A549 (cell line): ENCODE results near the gene TRMT2A.

Source experiments
- EP300 ChIP-seq, 2 experiments: fragments of >200 bp; sonication (Bioruptor Twin); formaldehyde crosslinking; IDR thresholded peaks; 2 replicates in 1 of 2; 3 replicates in 1 of 2; pipeline ENCODE4 v1.6.1; 2016 to 2017
- MYC ChIP-seq: IDR thresholded peaks from 2 replicates; pipeline ENCODE4 v1.6.1; 2012; ENCODE audit warnings: mild to moderate bottlenecking, inconsistent platforms, low read length, improper control_type of control experiment, borderline replicate concordance
- SMC3 ChIP-seq: fragments of >200 bp; sonication (Bioruptor Twin); formaldehyde crosslinking; IDR thresholded peaks from 3 replicates; pipeline ENCODE4 v1.6.1; 2018; ENCODE audit warnings: inconsistent platforms
- TP53 ChIP-seq: fragments of 250-450 bp; sonication (Bioruptor Pico); IDR thresholded peaks from 2 replicates; pipeline ENCODE4 v1.5.0; 2021; ENCODE audit warnings: mild to moderate bottlenecking, moderate library complexity
- TF ChIP-seq, protein P1 (sequence below): fragments of >200 bp; sonication (Bioruptor Twin); formaldehyde crosslinking; IDR thresholded peaks from 3 replicates; pipeline ENCODE4 v1.5.1; 2016
- TF ChIP-seq, protein P2 (sequence below): fragments of 200-600 bp; sonication (generic); IDR thresholded peaks from 2 replicates; pipeline ENCODE4 v1.6.1; 2016; ENCODE audit warnings: antibody characterized with exemption, mild to moderate bottlenecking, moderate library complexity

DNA sequence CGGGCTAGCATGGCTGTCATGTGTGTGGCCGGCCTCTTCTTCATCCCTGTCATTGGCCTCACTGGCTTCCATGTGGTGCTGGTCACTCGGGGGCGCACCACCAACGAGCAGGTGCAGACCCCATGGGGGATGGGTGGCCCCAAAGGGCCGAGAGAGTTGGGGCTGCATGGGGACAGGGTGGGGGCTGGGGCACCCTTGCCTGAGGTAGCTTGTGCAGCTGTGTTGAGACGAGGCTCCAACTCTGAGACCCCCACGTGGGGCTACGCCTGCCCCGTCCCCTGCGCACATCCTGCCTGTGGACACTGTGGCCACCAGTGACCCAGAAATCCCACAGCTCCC lies 23.1 kb upstream of the TRMT2A start:
- TF ChIP-seq TP53 (no peak), EP300 (IDR thresholded peaks at IDR 0.05) (no peak), SMC3 (no peak), MYC (no peak)
- TF ChIP-seq, protein P1, sequence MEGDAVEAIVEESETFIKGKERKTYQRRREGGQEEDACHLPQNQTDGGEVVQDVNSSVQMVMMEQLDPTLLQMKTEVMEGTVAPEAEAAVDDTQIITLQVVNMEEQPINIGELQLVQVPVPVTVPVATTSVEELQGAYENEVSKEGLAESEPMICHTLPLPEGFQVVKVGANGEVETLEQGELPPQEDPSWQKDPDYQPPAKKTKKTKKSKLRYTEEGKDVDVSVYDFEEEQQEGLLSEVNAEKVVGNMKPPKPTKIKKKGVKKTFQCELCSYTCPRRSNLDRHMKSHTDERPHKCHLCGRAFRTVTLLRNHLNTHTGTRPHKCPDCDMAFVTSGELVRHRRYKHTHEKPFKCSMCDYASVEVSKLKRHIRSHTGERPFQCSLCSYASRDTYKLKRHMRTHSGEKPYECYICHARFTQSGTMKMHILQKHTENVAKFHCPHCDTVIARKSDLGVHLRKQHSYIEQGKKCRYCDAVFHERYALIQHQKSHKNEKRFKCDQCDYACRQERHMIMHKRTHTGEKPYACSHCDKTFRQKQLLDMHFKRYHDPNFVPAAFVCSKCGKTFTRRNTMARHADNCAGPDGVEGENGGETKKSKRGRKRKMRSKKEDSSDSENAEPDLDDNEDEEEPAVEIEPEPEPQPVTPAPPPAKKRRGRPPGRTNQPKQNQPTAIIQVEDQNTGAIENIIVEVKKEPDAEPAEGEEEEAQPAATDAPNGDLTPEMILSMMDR, result no peak
- TF ChIP-seq, protein P2, sequence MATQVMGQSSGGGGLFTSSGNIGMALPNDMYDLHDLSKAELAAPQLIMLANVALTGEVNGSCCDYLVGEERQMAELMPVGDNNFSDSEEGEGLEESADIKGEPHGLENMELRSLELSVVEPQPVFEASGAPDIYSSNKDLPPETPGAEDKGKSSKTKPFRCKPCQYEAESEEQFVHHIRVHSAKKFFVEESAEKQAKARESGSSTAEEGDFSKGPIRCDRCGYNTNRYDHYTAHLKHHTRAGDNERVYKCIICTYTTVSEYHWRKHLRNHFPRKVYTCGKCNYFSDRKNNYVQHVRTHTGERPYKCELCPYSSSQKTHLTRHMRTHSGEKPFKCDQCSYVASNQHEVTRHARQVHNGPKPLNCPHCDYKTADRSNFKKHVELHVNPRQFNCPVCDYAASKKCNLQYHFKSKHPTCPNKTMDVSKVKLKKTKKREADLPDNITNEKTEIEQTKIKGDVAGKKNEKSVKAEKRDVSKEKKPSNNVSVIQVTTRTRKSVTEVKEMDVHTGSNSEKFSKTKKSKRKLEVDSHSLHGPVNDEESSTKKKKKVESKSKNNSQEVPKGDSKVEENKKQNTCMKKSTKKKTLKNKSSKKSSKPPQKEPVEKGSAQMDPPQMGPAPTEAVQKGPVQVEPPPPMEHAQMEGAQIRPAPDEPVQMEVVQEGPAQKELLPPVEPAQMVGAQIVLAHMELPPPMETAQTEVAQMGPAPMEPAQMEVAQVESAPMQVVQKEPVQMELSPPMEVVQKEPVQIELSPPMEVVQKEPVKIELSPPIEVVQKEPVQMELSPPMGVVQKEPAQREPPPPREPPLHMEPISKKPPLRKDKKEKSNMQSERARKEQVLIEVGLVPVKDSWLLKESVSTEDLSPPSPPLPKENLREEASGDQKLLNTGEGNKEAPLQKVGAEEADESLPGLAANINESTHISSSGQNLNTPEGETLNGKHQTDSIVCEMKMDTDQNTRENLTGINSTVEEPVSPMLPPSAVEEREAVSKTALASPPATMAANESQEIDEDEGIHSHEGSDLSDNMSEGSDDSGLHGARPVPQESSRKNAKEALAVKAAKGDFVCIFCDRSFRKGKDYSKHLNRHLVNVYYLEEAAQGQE, result no peak
